ENCODE data around the gene NFIB. TPM values are rescaled to one million over a fixed set of nuclear protein-coding genes. Genes with fewer than 3 reads are reported as not detected.

NFIB gene
- polyA plus RNA-seq, 3 donors: 19.9 to 22.1 (median 21.8) TPM

DNA sequence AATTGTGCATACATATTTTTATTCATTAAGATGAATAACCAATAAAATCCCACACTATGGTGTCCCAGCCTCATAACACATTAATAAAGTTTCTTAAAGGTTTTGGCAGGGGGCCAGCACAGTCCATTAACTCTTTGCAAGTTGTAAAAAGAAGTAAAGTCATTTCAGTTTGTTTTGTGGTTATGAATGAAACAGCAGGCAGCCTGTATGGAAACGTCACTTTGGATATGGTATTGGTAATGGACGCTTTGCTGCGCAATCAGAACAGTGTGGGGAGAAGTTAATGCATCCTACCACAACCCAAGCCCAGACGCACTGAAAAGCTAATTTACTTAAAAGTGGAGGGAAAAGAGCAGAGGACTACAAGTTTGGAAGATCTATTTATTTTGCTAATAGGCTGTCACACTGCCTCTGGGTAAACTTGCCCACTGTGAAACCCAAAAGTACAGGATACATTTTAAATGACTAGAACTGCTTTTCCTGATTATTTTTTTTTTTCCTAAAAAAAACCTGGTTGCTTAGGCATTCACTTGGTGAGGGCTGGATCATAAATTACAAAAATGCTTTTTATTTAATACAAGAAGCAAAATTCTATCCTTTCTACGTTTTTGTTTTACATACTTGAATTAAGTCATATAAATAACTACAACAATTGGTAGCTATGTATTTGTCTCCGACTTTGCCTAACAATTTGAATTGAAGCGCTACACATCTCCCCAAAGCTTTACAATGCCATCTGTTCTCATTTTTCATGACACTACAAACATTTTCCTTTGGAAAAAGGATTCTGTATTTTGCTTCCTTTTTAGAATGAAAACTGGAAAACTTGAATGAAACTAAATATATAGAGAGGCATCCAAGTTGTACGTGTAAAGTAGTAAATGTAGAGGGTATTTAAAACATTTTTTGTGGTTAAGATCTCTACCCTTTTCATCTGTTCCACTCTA, 104.3 kb downstream of the NFIB start:
- peak in 1 of 11 donors; percentile 15 for DNase-seq (ENCODE audit: extremely low read depth in 1 of 11, low read depth in 9 of 11, low spot score in 4 of 11)

DNA sequence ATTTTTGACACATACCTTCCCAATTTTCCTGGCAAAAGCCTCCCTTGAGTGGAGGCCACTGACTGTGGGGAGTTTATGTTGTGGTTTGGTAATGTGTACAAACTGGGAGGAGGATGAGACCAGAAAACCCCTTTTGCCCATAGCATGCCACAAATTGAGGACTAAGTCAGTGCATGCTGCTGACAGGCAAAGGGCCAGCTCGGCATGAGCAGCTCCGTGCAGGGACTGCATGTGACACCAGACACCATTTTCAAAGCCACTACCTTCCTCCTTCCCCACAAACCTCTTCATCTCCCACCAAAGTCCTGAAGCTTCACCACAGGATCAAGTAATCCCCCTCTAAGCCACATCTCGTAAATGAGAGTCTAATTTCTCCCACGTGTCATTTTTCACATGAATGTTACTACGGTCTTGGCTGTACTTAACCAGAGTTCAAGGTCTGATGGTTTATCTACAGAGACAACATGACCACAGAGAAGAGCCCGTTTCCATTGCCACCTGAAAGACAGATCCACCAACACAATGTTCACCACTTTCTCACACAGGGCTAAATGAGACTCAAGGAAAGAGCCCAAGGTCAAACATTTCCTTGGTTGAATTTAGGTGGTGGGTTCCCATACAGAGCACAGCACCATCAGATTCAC, 106.5 kb downstream of the NFIB start:
- no peak for DNase-seq (ENCODE audit: extremely low read depth in 1 of 11, low read depth in 9 of 11, low spot score in 4 of 11)

DNA sequence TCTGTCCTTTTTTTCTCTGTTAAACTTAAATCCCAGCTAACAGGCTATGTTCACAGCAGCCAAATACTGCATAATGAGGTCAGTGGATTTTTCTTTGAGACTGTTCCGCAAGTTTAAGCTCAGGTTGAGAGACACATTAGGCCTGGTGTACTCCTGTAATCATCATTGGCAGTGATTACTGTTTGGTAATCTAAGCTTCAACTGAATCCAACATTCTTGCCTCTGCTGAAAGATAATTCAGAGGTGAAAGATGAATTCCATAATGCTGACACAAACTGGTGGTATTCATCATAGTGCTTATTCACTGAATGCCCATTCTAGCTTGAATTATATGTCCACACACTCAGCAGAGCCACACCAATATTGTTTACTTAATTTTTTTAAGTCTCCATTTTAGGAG, 108.5 kb downstream of the NFIB start:
- no peak for DNase-seq (ENCODE audit: extremely low read depth in 1 of 11, low read depth in 9 of 11, low spot score in 4 of 11)

DNA sequence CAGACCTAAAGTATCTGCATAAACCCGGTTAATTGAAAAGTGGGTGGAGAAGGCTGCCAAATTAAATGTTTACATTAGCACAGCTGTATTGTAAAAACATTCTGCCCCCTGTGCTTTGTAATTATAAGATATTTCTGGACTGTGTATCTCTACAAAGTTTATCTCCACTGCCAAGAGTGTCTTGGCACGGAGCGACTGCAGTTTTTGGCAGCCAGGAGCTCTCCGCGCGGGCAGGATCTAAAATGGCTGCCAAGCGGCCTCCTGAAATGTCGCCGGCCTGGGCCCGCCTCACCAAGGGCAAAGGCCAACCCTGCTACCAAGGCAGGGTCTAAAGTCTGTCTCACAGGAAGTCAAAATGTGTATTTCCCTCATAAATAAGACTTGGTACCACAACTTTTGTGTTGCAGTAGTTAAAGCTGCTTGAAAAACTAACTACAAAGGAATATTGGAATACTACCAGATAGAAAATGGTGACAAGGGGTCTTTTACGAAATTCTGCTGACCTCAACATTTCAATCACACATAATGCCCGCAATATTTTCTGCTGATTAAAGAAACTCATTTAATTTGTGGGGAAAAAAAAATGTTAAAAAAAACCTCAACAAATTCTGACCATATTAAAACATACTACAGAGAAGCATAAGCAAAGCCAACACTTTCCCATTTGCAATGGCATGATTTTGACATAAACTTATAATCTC, 110.4 kb downstream of the NFIB start:
- no peak for DNase-seq (ENCODE audit: extremely low read depth in 1 of 11, low read depth in 9 of 11, low spot score in 4 of 11)

DNA sequence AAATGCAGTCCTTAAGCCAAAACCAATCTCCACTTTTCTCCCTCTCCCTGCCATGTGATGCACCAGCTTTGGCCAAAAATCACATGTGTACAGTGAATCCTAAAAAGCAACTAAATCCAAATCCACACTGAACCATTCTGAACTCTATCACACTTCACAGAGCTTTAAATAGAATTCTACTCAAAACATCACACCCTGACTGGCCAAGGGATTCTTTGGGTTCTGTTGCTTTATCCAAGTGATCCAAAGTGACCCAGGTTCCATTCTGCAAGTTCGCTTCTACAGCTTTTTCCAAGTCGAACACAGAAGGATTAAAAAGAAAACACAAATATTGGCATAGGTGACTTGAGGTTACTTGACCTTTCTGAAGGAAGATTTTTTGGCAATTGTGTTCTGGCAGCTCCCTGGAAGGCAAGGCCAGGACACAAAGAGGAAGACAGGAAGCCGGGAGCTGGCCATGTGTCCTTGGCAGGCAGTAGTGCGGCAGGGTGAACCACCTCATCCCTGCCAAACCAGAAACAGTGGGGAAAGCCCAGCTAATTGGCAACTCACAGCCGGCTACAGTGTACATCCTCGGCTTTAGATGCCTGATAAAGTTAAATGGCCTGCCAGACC, 115.0 kb downstream of the NFIB start:
- no peak for DNase-seq (ENCODE audit: extremely low read depth in 1 of 11, low read depth in 9 of 11, low spot score in 4 of 11)

DNA sequence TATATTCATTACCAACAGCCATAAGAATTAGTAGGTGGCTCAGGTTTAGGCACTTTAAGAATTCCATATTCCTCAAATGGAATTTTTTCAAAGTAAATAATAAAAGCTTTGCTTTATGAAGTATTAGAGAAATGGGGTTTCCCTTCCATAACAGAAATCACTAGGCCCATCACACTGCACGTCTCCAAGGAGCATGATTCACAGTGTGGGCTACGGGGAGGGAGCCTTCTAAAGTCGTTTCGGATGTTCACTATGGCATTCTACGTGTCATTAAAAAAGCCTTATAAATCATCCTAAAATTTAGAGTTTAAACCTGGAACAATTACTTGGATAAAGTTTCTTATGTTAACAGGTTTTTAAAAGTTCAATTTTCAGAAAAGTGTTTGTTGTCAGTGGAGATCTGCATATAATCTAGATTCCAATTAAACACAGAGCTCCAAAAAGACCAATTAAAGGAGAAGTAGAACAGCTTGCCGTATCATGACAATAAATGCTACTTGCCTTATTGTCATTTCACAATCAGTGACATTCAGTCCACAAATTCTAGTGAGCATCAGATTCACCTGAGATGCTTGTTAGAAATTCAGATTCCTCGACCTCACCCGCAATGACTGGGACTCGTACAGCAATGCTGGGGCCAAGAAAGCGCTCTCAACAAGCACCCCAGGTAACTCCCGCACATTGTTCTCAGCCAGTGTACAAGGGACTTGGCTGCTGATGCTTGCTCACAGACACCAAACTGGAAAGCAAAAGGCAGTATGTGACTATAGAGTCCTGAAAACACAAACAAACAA, 115.7 kb downstream of the NFIB start:
- no peak for DNase-seq (ENCODE audit: extremely low read depth in 1 of 11, low read depth in 9 of 11, low spot score in 4 of 11)

DNA sequence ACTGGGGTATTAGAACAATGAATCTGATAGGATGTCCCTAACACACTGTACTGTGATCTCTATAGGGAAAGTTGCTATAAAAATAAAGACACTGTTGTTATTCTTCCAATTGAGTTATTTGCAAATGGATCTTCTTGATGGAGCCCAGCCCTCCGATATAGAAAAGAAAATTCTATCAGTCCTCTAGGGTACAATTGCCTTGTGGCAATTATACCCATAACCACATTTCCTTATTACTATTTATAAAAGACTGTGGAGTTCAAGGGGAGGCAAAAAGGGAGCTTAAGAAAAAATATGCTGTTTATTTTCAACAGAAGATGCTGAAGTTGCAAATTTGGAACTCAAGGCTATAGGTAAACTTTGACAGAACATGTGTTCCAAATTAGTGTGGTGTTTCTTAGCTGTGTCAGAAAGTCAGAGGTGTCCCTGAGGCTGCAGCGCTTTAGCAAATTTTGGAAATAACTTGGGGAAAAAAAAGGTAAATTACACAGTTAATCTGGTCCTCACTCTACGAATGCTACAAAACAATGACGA, 116.5 kb downstream of the NFIB start:
- no peak for DNase-seq (ENCODE audit: extremely low read depth in 1 of 11, low read depth in 9 of 11, low spot score in 4 of 11)

DNA sequence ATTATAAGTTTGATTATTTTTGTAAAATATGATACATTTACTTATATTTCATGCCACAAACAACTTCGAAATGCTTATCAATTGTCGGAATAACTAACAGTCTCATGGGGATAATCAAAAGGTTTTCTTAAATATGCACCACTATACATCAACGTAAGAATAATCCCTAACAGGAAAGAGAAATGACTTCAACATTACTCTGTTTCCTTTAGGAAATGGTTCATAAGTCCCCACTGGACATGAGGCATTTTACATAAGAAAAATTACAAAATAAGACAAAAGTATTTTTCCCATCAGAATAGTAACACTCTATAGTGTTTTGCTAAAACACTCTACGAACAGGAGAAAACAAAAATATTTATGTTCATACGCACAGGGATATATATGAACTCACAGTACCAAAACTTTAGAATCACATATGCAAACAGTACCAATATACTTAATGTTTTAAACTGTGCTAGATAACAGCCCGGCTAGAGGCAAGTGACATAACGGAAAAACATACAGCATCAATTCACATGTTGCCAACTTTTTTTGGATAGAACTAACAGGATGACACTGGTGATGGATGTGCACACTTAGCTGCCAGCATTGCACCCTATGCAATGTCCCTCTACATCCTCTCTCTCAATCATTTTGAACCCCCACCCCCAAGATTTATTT, 120.5 kb downstream of the NFIB start:
- no peak for DNase-seq (ENCODE audit: extremely low read depth in 1 of 11, low read depth in 9 of 11, low spot score in 4 of 11)

DNA sequence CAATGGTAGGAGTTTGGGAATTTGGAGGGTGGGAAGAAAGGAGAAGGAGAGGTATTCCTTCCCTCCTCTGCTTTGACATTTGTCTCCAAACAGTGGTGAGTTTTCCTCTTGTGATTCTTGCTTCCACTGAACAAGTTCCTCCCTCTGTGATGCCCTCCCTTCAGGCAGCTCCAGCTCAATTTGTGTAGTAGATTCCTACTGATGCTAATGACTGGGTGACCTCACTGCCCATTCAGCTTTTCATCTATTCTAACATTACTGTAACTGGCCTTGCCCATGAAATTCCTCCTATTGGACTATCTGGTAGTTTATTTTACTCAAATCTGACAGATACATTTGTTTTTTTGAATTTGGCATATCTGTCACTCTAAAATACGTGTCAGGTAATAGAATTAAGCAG, 121.4 kb downstream of the NFIB start:
- DNase-seq (ENCODE audit: extremely low read depth in 1 of 11, low read depth in 9 of 11, low spot score in 4 of 11): no peak

DNA sequence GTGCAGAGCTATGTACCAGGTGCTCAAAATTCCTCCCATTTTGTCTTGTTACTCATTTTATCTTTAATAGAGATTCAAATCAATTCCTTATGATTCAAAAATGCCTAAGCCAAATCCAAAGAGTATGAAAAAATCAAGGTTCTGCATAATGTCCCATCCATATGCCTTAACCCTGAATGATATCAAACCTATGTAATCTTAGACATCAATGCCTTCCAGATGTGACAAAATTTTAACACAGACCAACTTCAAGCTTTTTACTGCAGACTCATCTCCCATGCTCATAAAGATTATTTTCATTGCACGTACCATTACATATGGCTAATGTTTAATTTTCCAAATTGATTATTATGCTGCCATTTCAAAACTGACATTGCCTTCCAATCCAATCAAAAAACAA, 122.4 kb downstream of the NFIB start:
- DNase-seq (ENCODE audit: extremely low read depth in 1 of 11, low read depth in 9 of 11, low spot score in 4 of 11): no peak

DNA sequence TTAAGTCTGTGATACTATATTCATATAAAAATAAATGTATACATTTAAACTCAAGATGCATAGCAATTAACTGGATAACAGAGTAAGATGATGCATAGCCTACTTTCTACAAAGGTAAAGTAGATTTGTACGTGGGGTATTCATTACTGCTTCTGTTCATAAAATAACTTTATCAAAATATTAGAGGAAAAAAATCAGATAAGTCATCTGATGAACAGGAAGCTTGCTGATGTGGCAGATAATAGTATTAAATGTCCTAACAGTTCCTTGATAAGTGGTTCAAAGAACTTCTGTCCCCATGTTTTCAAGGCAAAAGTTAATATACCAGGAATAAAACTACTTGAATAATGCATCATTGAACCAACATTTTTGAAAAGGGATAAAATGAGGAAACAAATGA, 123.7 kb downstream of the NFIB start:
- no peak for DNase-seq (ENCODE audit: extremely low read depth in 1 of 11, low read depth in 9 of 11, low spot score in 4 of 11)

DNA sequence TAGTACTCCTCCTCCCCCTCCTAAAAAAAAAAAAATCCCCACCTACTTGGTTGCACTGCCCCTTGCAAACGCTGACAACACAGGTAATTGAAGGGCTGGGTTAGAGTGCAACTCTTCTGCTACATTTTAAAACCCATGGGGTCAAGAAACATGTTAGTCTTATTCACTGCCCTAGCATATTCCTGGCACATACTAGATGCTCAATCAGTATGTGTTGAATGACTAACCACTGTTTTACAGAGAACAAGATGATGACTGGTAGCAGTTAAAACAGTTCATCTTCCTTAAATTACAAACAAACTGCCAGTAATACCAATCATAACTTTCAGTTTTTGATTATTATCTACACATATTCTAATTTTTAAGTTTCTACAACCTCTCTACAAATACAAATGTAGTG, 124.4 kb downstream of the NFIB start:
- no peak for DNase-seq (ENCODE audit: extremely low read depth in 1 of 11, low read depth in 9 of 11, low spot score in 4 of 11)

DNA sequence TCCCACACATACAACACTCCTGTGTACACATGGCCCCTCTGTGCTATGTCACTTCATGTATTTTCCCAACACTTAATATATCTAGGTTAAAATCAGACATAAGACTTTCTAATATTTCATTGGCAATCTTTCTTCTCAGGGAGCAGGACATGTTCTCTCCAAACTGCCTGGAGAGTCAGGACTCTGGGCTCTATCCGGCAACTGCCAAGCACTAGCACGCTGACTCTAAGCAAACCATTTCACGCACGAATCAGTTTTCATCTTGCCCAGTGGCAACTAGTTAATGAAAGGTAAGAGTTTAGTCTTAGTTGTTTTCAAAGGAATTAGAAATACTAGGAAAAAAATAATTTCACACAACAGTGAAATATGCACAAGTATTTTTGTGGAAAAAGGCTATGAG, 124.8 kb downstream of the NFIB start:
- DNase-seq (ENCODE audit: extremely low read depth in 1 of 11, low read depth in 9 of 11, low spot score in 4 of 11): no peak

DNA sequence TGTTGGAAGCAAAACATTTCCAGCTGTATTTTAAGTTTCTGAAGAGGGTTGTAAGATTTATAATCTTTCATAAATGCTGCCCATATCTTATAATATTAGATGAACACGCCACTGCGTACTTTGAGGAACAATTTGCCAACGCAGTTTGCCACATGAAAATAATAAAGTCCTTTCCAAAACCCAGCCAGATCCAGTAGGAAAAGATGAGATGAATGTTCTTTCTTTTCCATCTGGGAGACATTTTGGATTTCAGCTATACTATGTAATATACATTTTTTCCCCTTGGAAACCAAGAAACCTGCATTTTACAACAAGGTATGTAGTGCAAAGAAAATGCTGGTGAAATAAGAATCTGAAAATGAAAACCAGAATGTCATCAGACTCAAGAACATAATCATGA, 125.4 kb downstream of the NFIB start:
- DNase-seq (ENCODE audit: extremely low read depth in 1 of 11, low read depth in 9 of 11, low spot score in 4 of 11): no peak

DNA sequence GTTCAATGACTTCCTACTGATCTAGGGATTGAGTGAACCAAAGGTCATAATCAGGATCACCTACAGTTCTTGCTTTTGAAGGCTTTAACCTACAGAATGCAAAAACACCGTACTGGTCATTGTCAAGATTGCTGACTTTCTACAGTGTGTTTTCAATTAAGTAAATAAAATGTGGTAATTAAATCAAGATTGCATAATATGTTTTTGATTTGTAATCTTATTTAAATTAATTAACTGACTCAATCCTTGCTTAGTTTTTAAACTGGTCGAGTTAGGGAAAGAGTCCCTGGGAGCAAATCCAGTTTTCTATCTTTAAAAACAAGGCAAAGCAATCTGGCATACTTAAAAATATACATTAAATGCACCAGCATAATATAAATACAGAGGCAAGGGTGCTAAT, 125.9 kb downstream of the NFIB start:
- DNase-seq (ENCODE audit: extremely low read depth in 1 of 11, low read depth in 9 of 11, low spot score in 4 of 11): no peak

DNA sequence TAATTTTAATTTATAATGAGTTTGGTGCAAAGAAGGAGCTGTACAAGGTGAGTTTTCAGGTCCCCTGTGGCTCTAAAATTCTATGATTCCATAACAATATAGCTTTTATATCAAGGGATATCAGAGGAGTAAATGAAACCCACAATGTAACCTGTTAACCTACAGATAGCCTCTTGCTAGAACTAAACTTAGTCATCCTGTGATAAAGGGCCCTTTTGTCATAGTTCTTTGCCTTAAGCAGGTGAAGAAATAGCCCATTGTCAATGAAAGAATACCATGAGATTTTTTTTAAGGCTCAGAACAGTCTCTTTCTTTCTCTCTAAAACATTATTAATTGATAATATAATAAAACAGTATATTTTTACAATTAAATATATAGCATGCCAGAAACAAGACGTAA, 127.8 kb downstream of the NFIB start:
- DNase-seq (ENCODE audit: extremely low read depth in 1 of 11, low read depth in 9 of 11, low spot score in 4 of 11): no peak

DNA sequence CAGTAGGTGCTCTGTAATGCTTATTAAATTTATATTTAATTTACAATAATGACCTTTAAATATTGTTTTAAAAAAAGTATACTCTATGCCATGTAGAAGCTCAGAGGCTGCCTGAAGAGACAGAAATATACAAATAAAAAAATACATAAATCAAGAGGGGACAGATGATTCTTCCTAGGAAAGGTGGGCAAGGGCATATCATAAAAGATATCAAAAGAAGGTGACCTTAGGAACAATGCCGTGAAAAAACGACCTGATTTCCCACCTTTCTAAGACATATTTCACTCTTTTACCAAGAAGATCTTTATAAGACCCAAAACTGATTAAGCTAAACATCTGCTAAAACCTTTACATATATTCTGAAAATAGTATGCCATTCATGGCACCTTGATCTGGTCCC, 128.9 kb downstream of the NFIB start:
- DNase-seq (ENCODE audit: extremely low read depth in 1 of 11, low read depth in 9 of 11, low spot score in 4 of 11): no peak

DNA sequence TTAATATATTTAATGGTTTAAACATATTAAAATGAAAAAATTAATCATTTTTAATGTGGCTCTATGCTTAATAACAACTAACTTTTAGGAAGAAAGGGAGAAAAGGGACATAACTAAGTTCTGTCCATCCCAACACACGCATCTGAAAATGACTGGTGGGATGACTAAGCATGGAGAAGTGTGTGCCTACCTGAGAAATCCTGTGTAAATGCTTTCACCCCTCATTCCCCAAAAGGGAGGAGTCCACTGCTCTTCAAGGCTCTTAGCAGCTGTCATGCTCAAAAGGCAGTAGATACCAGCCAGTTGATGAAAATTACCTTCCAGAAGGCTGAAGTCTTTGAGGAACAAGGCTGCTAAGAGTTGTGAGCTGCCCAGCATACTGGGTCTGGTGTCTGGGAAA, 130.9 kb downstream of the NFIB start:
- no peak for DNase-seq (ENCODE audit: extremely low read depth in 1 of 11, low read depth in 9 of 11, low spot score in 4 of 11)
